NT2/D1 (cell line): ENCODE data around the gene GFRA4.

Experiments
- SUZ12 ChIP-seq: IDR thresholded peaks from 2 replicates; pipeline ENCODE4 v1.6.1; 2011; ENCODE audit not compliant: insufficient read length, insufficient read depth; ENCODE audit errors: extremely low read depth
- YY1 ChIP-seq: IDR thresholded peaks from 2 replicates; pipeline ENCODE4 v1.6.1; 2011; ENCODE audit not compliant: insufficient read length, insufficient read depth
- ZNF274 ChIP-seq: IDR thresholded peaks from 2 replicates; pipeline ENCODE4 v1.6.1; 2011; ENCODE audit warnings: mild to moderate bottlenecking, low read depth, low read length

DNA sequence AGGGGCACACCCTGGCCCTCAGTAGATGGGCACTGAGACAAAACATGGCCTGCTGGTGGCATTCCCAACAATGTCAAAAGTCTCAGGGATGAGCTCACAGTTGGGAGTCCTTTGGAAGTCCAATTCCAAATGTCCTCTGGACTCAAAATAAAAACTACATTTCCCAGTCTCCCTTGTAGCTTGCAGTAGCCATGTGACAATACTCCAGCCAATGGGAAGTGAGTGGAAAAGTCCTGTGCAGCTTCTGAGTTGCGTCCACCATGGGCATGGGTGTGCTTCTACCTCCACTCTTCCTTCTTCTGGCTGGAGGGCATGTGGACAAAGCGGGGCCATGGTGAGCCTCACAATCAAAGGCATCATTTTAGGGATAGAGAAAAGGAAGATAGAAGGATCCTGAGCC lies 24.5 kb upstream of the GFRA4 start:
- TF ChIP-seq ZNF274 (no peak), YY1 (no peak), SUZ12 (no peak)
